PC-3 (cell line): ENCODE results near the gene FAM107B.

Experiments
- EZH2 ChIP-seq: fragments of 300-600 bp; sonication (generic); IDR thresholded peaks from one replicate; pipeline ENCODE4 v1.6.1; 2017; ENCODE audit warnings: antibody characterized with exemption, mild to moderate bottlenecking, low read length; ENCODE audit not compliant: unreplicated experiment
- EZH2phosphoT487 ChIP-seq: fragments of 300-600 bp; sonication (generic); IDR thresholded peaks from 2 replicates; pipeline ENCODE4 v1.6.1; 2018; ENCODE audit warnings: mild to moderate bottlenecking, antibody characterized with exemption, low read length, borderline replicate concordance
- TF ChIP-seq, protein P1 (sequence below): fragments of 300-600 bp; sonication (generic); conservative IDR thresholded peaks from 2 replicates; pipeline ENCODE4 v1.5.1; 2017; ENCODE audit warnings: antibody characterized with exemption, low read depth, mild to moderate bottlenecking, low read length

DNA sequence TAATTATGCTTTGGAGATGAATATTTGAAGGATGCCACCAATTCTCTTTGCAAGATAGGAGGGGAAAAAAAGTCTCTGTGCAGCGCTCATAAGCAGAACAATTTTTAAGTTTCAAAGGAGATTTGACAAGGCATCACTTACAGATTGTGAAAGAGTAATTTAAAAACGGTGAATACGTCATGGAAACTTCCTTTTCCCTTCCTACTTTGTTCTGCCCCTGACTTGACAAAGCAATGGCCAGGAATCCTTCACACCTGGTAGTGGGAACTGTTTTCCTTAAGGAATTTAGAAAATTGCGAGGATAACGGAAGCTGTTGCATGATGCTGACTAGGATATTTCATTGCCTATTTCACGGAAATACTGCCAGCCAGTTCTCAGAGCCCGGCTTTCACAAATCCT is 16.7 kb downstream of the FAM107B start:
- TF ChIP-seq, protein P1, sequence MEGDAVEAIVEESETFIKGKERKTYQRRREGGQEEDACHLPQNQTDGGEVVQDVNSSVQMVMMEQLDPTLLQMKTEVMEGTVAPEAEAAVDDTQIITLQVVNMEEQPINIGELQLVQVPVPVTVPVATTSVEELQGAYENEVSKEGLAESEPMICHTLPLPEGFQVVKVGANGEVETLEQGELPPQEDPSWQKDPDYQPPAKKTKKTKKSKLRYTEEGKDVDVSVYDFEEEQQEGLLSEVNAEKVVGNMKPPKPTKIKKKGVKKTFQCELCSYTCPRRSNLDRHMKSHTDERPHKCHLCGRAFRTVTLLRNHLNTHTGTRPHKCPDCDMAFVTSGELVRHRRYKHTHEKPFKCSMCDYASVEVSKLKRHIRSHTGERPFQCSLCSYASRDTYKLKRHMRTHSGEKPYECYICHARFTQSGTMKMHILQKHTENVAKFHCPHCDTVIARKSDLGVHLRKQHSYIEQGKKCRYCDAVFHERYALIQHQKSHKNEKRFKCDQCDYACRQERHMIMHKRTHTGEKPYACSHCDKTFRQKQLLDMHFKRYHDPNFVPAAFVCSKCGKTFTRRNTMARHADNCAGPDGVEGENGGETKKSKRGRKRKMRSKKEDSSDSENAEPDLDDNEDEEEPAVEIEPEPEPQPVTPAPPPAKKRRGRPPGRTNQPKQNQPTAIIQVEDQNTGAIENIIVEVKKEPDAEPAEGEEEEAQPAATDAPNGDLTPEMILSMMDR = no peak
- TF ChIP-seq EZH2 = no peak
- no peak for TF ChIP-seq EZH2phosphoT487
